Upper lobe of left lung (tissue), 6 donors: ENCODE data around the gene FBXL7. TPM values are rescaled to one million over a fixed set of nuclear protein-coding genes. Genes with fewer than 3 reads are reported as not detected.
A peak's percentile ranks its signal among the peaks of the same experiment; 100 is the strongest.

Experiments
- ATAC-seq, 2 donors: fragments of 200-7000 bp; cut with Tn5 transposase; one replicate each; pipeline ENCODE4 v1.9.1; 2022; ENCODE audit warnings: mild to moderate bottlenecking in 2 of 2, moderate library complexity in 2 of 2; ENCODE audit not compliant: low FRiP score in 2 of 2
- DNase-seq, 2 donors: peaks; one replicate each; pipeline ENCODE4 v3.0.0-alpha.2; 2019 to 2020
- H3K27ac ChIP-seq, 4 donors: fragments of 200-600 bp; sonication (generic); one replicate each; pipeline ENCODE4 v1.5.1; 2016 to 2019
- H3K27me3 ChIP-seq, 4 donors: fragments of 200-600 bp; sonication (generic); one replicate each; pipeline ENCODE4 v1.5.1; 2017 to 2019
- H3K36me3 ChIP-seq, 4 donors: fragments of 200-600 bp; sonication (generic); one replicate each; pipeline ENCODE4 v1.5.1; 2016 to 2019
- H3K4me1 ChIP-seq, 4 donors: fragments of 200-600 bp; sonication (generic); one replicate each; pipeline ENCODE4 v1.5.1; 2018 to 2019
- H3K4me3 ChIP-seq, 4 donors: fragments of 200-600 bp; sonication (generic); one replicate each; pipeline ENCODE4 v1.5.1; 2017 to 2019; ENCODE audit warnings: mild to moderate bottlenecking in 2 of 4, moderate library complexity in 1 of 4
- H3K9me3 ChIP-seq, 4 donors: fragments of 200-600 bp; sonication (generic); one replicate each; pipeline ENCODE4 v1.5.1; 2018 to 2019
- CTCF ChIP-seq, 6 experiments: fragments of 450-650 bp in 4 of 6; fragments of 200-600 bp in 2 of 6; sonication (generic) in 2 of 6; IDR thresholded peaks; one replicate each; pipeline ENCODE4 v1.5.1; 2016 to 2019; ENCODE audit warnings: antibody characterized with exemption in 6 of 6
- EP300 ChIP-seq, 4 donors: sonication (generic); formaldehyde crosslinking; IDR thresholded peaks; one replicate each; pipeline ENCODE4 v1.5.1; 2017; ENCODE audit warnings: antibody characterized with exemption in 4 of 4, control low read depth in 2 of 4
- POLR2A ChIP-seq, 4 donors: fragments of 450-650 bp; IDR thresholded peaks; one replicate each; pipeline ENCODE4 v1.5.1; 2016 to 2017; ENCODE audit warnings: antibody characterized with exemption in 4 of 4, mild to moderate bottlenecking in 2 of 4
- POLR2AphosphoS5 ChIP-seq, 2 donors: sonication (generic); formaldehyde crosslinking; IDR thresholded peaks; one replicate each; pipeline ENCODE4 v1.5.1; 2017; ENCODE audit warnings: antibody characterized with exemption in 2 of 2
- WGBS, 2 donors: methylation state at CpG; one replicate each; pipeline ENCODE4 v1.1.5; 2017 to 2018; 5-methylcytosine and 5-hydroxymethylcytosine counted together
- total RNA-seq, 6 donors: library from RNA; depleted of rRNA in 4 of 6; stranded (reverse); fragments of >200 nt in 4 of 6; gene quantifications; one replicate each; pipeline versions ENCODE4 v1.1.0 to v1.2.1, GENCODE V29; 2016 to 2021
- donor health status: DM: no; HTN: no; CAD: no; lungs with moderate emphysema.
- donor health status: DM: no; HTN: yes; CAD: no; lungs with severe emphysema.

Gene FBXL7
- total RNA-seq, 6 donors from 2014 or later = 4.9 to 13.6 (median 6.9) TPM

- ATAC-seq (peak in 1 of 2 donors; percentile 85), DNase-seq (no peak)
- peaks cover 0 to 5% (median 2%) of the 10 kb centered on the region in 4 donors for H3K4me1 ChIP-seq
- no peaks in the 10 kb centered on the region for H3K27me3 ChIP-seq
- H3K9me3 ChIP-seq = no peaks in the 10 kb centered on the region
- WGBS, 2 donors = 44 to 57% methylated on average over 10 of the region's 10 CpGs
- no peaks in the 10 kb centered on the region for H3K36me3 ChIP-seq
- no peak for TF ChIP-seq CTCF (IDR thresholded peaks at IDR 0.05)
- TF ChIP-seq EP300 (IDR thresholded peaks at IDR 0.05) = no peak
- TF ChIP-seq POLR2A (IDR thresholded peaks at IDR 0.05) = no peak
- no peak for TF ChIP-seq POLR2AphosphoS5 (IDR thresholded peaks at IDR 0.05)
- H3K4me3 ChIP-seq = peak overlapping the region in 2 of 4 donors; percentile 12 to 34
- no peak overlapping the region for H3K27ac ChIP-seq
These were observed 252.8 kb downstream of the FBXL7 start for GRCh38 chr5:15752663-15753285.

GRCh38 chr5:15753752-15754151 is 253.8 kb downstream of the FBXL7 start:
- H3K9me3 ChIP-seq = no peaks in the 10 kb centered on the region
- WGBS, 2 donors = 88 to 100% methylated on average over 1 of the region's 1 CpG
- H3K4me1 ChIP-seq = peaks cover 0 to 5% (median 2%) of the 10 kb centered on the region in 4 donors
- no peak for DNase-seq
- no peaks in the 10 kb centered on the region for H3K36me3 ChIP-seq
- ATAC-seq = no peak
- H3K27me3 ChIP-seq = no peaks in the 10 kb centered on the region
- no peak overlapping the region for H3K27ac ChIP-seq
- H3K4me3 ChIP-seq = no peak overlapping the region
- TF ChIP-seq POLR2A (IDR thresholded peaks at IDR 0.05) (no peak), CTCF (IDR thresholded peaks at IDR 0.05) (no peak), POLR2AphosphoS5 (IDR thresholded peaks at IDR 0.05) (no peak)

- H3K36me3 ChIP-seq = no peaks in the 10 kb centered on the region
- WGBS, 2 donors = 55% methylated on average over 1 of the region's 1 CpG
- peaks cover 0 to 5% (median 2%) of the 10 kb centered on the region in 4 donors for H3K4me1 ChIP-seq
- no peak overlapping the region for H3K4me3 ChIP-seq
- DNase-seq = no peak
- H3K27me3 ChIP-seq = no peaks in the 10 kb centered on the region
- peak in 1 of 2 donors; percentile 46 for ATAC-seq
- no peak overlapping the region for H3K27ac ChIP-seq
- TF ChIP-seq CTCF (IDR thresholded peaks at IDR 0.05) (no peak), POLR2AphosphoS5 (IDR thresholded peaks at IDR 0.05) (no peak), POLR2A (IDR thresholded peaks at IDR 0.05) (no peak)
- H3K9me3 ChIP-seq = no peaks in the 10 kb centered on the region
These were observed 257.1 kb downstream of the FBXL7 start for GRCh38 chr5:15757103-15757502.

- 61 to 65% methylated on average over 8 of the region's 8 CpGs for whole genome bisulfite sequencing, 2 donors
- peak; percentile 40 to 83 for ATAC-seq
- Histone ChIP-seq H3K9me3 (no peaks in the 10 kb centered on the region), H3K27ac (no peak overlapping the region), H3K36me3 (no peaks in the 10 kb centered on the region), H3K4me3 (no peak overlapping the region), H3K27me3 (no peaks in the 10 kb centered on the region), H3K4me1 (peaks cover 0 to 5% (median 2%) of the 10 kb centered on the region in 4 donors)
- TF ChIP-seq CTCF (IDR thresholded peaks at IDR 0.05) (no peak), EP300 (IDR thresholded peaks at IDR 0.05) (peak in 1 of 4 donors; percentile 20), POLR2AphosphoS5 (IDR thresholded peaks at IDR 0.05) (no peak)
- DNase-seq = peak in 1 of 2 donors; percentile 33
These were observed 257.6 kb downstream of the FBXL7 start for GRCh38 chr5:15757619-15758018.

GRCh38 chr5:15762668-15763067 is 262.7 kb downstream of the FBXL7 start:
- no peaks in the 10 kb centered on the region for H3K36me3 ChIP-seq
- DNase-seq (no peak), ATAC-seq (no peak)
- no peaks in the 10 kb centered on the region for H3K4me1 ChIP-seq
- no peaks in the 10 kb centered on the region for H3K9me3 ChIP-seq
- no peak overlapping the region for H3K4me3 ChIP-seq
- TF ChIP-seq EP300 (IDR thresholded peaks at IDR 0.05) = no peak
- no peak for TF ChIP-seq POLR2A (IDR thresholded peaks at IDR 0.05)
- no peak for TF ChIP-seq POLR2AphosphoS5 (IDR thresholded peaks at IDR 0.05)
- TF ChIP-seq CTCF (IDR thresholded peaks at IDR 0.05) = no peak
- H3K27me3 ChIP-seq = no peaks in the 10 kb centered on the region
- H3K27ac ChIP-seq = no peak overlapping the region
- WGBS, 2 donors = 82 to 92% methylated on average over 3 of the region's 3 CpGs
